ENCODE measurements around the gene TOP1. TPM values are rescaled to one million over a fixed set of nuclear protein-coding genes. Genes with fewer than 3 reads are reported as not detected.
"Not testable (repeated sequence)": the region's sequence is repeated elsewhere in the genome, so short reads cannot be mapped to it uniquely, and the experiment has no call there.

TOP1 gene
- total RNA-seq, 1 experiment from 2014 or later: 129 TPM

DNA sequence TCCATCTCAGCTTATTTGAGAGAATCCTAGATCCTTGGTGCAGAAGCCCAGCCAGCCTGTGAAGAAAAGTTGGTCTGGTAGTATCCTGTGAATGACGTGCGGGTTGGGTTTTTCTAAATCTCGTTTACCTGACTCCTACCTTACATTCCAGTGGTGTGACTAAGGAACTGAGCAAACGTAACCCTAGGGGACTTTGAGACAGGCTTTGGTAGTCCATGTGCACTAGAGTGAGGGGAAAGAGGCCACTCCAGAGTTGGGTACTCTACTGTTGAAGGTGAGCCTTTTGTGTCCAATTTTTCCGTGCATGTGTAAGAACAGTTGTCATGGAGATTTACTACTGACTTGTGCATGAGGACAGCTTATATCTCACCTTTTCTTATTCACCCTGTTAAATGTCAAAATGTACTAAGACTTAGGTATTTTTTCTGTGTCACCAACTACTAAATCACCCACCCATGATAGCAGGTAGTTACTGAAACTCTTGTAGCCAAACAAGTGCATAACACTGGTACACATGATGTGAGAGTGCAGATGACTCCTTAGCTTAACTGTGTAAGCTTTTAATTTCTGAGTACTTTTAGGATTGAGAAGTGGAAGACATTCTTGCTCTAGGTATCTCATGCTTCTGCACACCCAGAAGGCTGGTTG, 82.4 kb downstream of the TOP1 start:
- CTCF ChIA-PET: interaction anchor here (0.7 to 2.1 kb wide), 3 partner anchors 16 to 107 kb away, joined by 3 to 5 read pairs (median 3); no protein-coding TSS in a partner anchor
- TF ChIP-seq, protein P1, sequence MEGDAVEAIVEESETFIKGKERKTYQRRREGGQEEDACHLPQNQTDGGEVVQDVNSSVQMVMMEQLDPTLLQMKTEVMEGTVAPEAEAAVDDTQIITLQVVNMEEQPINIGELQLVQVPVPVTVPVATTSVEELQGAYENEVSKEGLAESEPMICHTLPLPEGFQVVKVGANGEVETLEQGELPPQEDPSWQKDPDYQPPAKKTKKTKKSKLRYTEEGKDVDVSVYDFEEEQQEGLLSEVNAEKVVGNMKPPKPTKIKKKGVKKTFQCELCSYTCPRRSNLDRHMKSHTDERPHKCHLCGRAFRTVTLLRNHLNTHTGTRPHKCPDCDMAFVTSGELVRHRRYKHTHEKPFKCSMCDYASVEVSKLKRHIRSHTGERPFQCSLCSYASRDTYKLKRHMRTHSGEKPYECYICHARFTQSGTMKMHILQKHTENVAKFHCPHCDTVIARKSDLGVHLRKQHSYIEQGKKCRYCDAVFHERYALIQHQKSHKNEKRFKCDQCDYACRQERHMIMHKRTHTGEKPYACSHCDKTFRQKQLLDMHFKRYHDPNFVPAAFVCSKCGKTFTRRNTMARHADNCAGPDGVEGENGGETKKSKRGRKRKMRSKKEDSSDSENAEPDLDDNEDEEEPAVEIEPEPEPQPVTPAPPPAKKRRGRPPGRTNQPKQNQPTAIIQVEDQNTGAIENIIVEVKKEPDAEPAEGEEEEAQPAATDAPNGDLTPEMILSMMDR (IDR thresholded peaks at IDR 0.05; ENCODE audit: unreplicated experiment): no peak
- Mint-ChIP-seq H3K27me3 (ENCODE audit: unreplicated experiment) (no peaks in the 10 kb centered on the region), H3K9me3 (ENCODE audit: low read depth, unreplicated experiment) (no peaks in the 10 kb centered on the region), H3K36me3 (ENCODE audit: insufficient read depth, unreplicated experiment) (peaks cover 76% of the 10 kb centered on the region), H3K4me3 (ENCODE audit: low read depth, unreplicated experiment) (no peak overlapping the region), H3K27ac (ENCODE audit: unreplicated experiment) (peak overlapping the region; percentile 43), H3K4me1 (ENCODE audit: low read depth, unreplicated experiment) (peaks cover 25% of the 10 kb centered on the region)
- DNase-seq: peak; percentile 63
- intact Hi-C loops (cut with micrococcal nuclease; ENCODE audit: unreplicated experiment): no loop called here
- no TSS peak for BruUV-seq (replicated peaks)

DNA sequence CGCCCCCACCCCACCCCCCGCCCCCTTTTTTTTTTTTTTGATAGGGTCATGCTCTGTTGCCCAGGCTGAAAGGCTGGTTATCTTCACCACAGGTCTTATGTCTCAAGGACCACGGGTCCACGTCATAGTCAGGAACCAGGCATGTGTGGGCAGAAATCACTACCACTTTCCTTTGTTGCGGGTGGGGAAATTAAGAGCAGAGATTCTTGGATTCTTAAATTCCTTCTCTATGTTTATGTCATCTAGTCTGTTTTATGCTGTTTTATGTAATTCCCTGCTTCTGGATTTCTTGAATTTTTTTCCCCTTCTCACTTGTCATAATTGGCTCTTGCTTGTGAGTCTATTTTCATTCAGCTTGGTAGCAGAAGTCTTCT, 82.9 kb downstream of the TOP1 start:
- intact Hi-C loops (cut with micrococcal nuclease; ENCODE audit: unreplicated experiment): no loop called here
- Mint-ChIP-seq H3K36me3 (ENCODE audit: insufficient read depth, unreplicated experiment) (peaks cover 79% of the 10 kb centered on the region), H3K9me3 (ENCODE audit: low read depth, unreplicated experiment) (no peaks in the 10 kb centered on the region), H3K4me1 (ENCODE audit: low read depth, unreplicated experiment) (peaks cover 25% of the 10 kb centered on the region), H3K27me3 (ENCODE audit: unreplicated experiment) (no peaks in the 10 kb centered on the region), H3K27ac (ENCODE audit: unreplicated experiment) (peak overlapping the region; percentile 9), H3K4me3 (ENCODE audit: low read depth, unreplicated experiment) (no peak overlapping the region)
- no TSS peak for BruUV-seq (replicated peaks)
- DNase-seq: no peak
- CTCF ChIA-PET: interaction anchor here (0.7 to 2.1 kb wide), 3 partner anchors 16 to 107 kb away, joined by 3 to 5 read pairs (median 3); no protein-coding TSS in a partner anchor
- TF ChIP-seq, protein P1 (IDR thresholded peaks at IDR 0.05; ENCODE audit: unreplicated experiment): no peak

DNA sequence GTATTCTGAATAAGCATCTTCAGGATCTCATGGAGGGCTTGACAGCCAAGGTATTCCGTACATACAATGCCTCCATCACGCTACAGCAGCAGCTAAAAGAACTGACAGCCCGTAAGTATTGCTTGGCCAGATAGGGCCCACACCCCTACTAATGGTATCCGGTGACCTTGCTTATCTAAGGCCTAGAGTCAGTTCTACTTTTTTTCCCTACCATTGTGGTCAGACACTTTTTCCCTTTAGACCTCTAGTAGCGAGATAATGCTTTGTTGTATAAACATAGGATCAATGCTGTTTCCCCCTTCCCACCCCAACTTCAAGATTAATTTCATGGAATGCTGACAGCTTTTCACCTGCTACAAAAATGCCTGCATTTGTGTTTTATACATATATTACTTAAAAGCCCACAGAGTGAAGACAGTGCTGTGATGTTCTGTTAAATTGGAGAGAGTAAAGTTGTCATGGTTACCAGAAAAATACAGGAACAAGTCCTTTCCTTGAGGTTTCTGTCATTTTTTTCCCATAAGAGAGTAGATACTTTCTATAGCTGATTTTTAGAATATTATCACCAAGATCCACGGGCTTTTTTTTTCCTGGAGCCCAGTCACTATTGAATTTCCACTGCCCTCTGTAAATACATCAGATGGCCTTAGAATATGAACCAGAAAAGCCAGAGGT, 87.8 kb downstream of the TOP1 start:
- H3K4me3 Mint-ChIP-seq (ENCODE audit: low read depth, unreplicated experiment): no peak overlapping the region
- no TSS peak for BruUV-seq (replicated peaks)

DNA sequence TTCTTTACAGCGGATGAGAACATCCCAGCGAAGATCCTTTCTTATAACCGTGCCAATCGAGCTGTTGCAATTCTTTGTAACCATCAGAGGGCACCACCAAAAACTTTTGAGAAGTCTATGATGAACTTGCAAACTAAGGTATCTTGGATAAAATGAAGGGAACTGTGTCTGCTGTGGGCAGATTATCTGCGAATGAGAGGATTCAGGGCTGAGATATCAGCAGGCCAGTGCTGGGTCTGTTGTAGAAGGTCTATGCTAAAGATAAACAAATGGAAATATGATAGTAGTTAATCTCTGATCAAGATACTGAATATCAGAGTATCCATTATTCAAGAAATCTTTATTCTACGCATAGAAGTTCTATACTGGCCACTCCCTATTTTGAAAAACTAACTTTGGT, 89.5 kb downstream of the TOP1 start:
- H3K27me3 Mint-ChIP-seq (ENCODE audit: unreplicated experiment); H3K27ac Mint-ChIP-seq (ENCODE audit: unreplicated experiment); H3K4me3 Mint-ChIP-seq (ENCODE audit: low read depth, unreplicated experiment); DNase-seq; H3K9me3 Mint-ChIP-seq (ENCODE audit: low read depth, unreplicated experiment); intact Hi-C loops (cut with micrococcal nuclease; ENCODE audit: unreplicated experiment); BruUV-seq (replicated peaks): not testable (repeated sequence)
- CTCF ChIA-PET: interaction anchor here (1.5 kb wide), 1 partner anchor 128 kb away, joined by 5 read pairs; no protein-coding TSS in a partner anchor
- Mint-ChIP-seq H3K36me3 (ENCODE audit: insufficient read depth, unreplicated experiment) (peaks cover 90% of the 10 kb centered on the region), H3K4me1 (ENCODE audit: low read depth, unreplicated experiment) (peaks cover 26% of the 10 kb centered on the region)

More for the DNA sequence above, 87.8 kb downstream of the TOP1 start:
- H3K4me1 Mint-ChIP-seq (ENCODE audit: low read depth, unreplicated experiment): peaks cover 33% of the 10 kb centered on the region
- H3K36me3 Mint-ChIP-seq (ENCODE audit: insufficient read depth, unreplicated experiment): peaks cover 90% of the 10 kb centered on the region
- TF ChIP-seq, protein P1 (IDR thresholded peaks at IDR 0.05; ENCODE audit: unreplicated experiment): no peak
- intact Hi-C loops (cut with micrococcal nuclease; ENCODE audit: unreplicated experiment): no loop called here
- no peaks in the 10 kb centered on the region for H3K27me3 Mint-ChIP-seq (ENCODE audit: unreplicated experiment)
- H3K9me3 Mint-ChIP-seq (ENCODE audit: low read depth, unreplicated experiment): no peaks in the 10 kb centered on the region
- CTCF ChIA-PET: no interaction called here
- DNase-seq: no peak
- peak overlapping the region; percentile 40 for H3K27ac Mint-ChIP-seq (ENCODE audit: unreplicated experiment)

Data from Calu3 (cell line).